CD4-positive, alpha-beta T cell (primary cell): Measurements from ENCODE around the gene ACAD9. TPM values are rescaled to one million over a fixed set of nuclear protein-coding genes. Genes with fewer than 3 reads are reported as not detected.

Source experiments
- ATAC-seq: fragments of 200-7000 bp; cut with Tn5 transposase; one replicate; pipeline ENCODE4 v1.10.0; 2022; ENCODE audit warnings: mild to moderate bottlenecking; ENCODE audit not compliant: poor library complexity
- CTCF ChIA-PET: fragments of 350-600 bp; sonication (Branson Sonifier 250); formaldehyde crosslinking; loops from one replicate; lab custom pipeline; 2021; ENCODE audit warnings: antibody characterized with exemption, inconsistent platforms; lab: Charles Lee
- POLR2A ChIA-PET: fragments of 350-600 bp; sonication (Branson Sonifier 250); formaldehyde crosslinking; loops from one replicate; lab custom pipeline; 2021; ENCODE audit warnings: antibody characterized with exemption, inconsistent platforms; lab: Charles Lee
- DNase-seq, 14 experiments: peaks; one replicate each; pipeline ENCODE4 v3.0.0-alpha.2; 2013 to 2020; ENCODE audit warnings: mixed read lengths in 2 of 14
- H3K27ac ChIP-seq, 2 donors: one replicate each; pipeline versions ENCODE4 v1.5.1 to v1.7.0; 2013; ENCODE audit warnings: low read length in 2 of 2, low read depth in 1 of 2, mild to moderate bottlenecking in 1 of 2
- H3K27me3 ChIP-seq, 2 experiments: 1 replicate in 1 of 2; 2 replicates in 1 of 2; pipeline versions ENCODE4 v1.6.1 to v1.7.0; 2013; ENCODE audit warnings: low read length in 2 of 2, control low read depth in 1 of 2, mild to moderate bottlenecking in 1 of 2, moderate library complexity in 1 of 2; ENCODE audit not compliant: insufficient read depth in 2 of 2, control insufficient read depth in 1 of 2
- H3K36me3 ChIP-seq: one replicate; pipeline ENCODE4 v1.6.1; 2013; ENCODE audit warnings: low read length, control low read depth; ENCODE audit not compliant: insufficient read depth
- H3K4me1 ChIP-seq: one replicate; pipeline ENCODE4 v1.6.1; 2013; ENCODE audit warnings: low read length, control low read depth; ENCODE audit not compliant: insufficient read depth
- H3K4me3 ChIP-seq: one replicate; pipeline ENCODE4 v1.5.1; 2013; ENCODE audit warnings: mild to moderate bottlenecking, low read length, moderate library complexity
- H3K9me3 ChIP-seq, 2 experiments: 1 replicate in 1 of 2; 2 replicates in 1 of 2; pipeline versions ENCODE4 v1.6.1 to v1.7.0; 2013; ENCODE audit warnings: low read length in 2 of 2, mild to moderate bottlenecking in 2 of 2, control low read depth in 1 of 2, moderate library complexity in 1 of 2; ENCODE audit not compliant: control insufficient read depth in 1 of 2, insufficient read depth in 1 of 2
- H3K27ac Mint-ChIP-seq: one replicate; pipeline ENCODE4 v1.8.0; 2020; ENCODE audit warnings: mixed read lengths
- H3K27me3 Mint-ChIP-seq: one replicate; pipeline ENCODE4 v1.8.0; 2021; ENCODE audit warnings: mixed read lengths
- H3K36me3 Mint-ChIP-seq: one replicate; pipeline ENCODE4 v1.8.0; 2021; ENCODE audit warnings: low read depth, mixed read lengths
- H3K4me1 Mint-ChIP-seq: one replicate; pipeline ENCODE4 v1.8.0; 2021; ENCODE audit warnings: low read depth, mixed read lengths
- H3K4me3 Mint-ChIP-seq: one replicate; pipeline ENCODE4 v1.8.0; 2020; ENCODE audit warnings: mild to moderate bottlenecking, mixed read lengths
- H3K9me3 Mint-ChIP-seq: one replicate; pipeline ENCODE4 v1.8.0; 2020; ENCODE audit warnings: mixed read lengths
- CTCF ChIP-seq: fragments of 200-600 bp; IDR thresholded peaks from one replicate; pipeline ENCODE4 v1.8.0; 2022; ENCODE audit warnings: antibody characterized with exemption, mild to moderate bottlenecking
- intact Hi-C, 2 experiments: fragments of 100-400 bp; cut with DNase I in 1 of 2; cut with micrococcal nuclease in 1 of 2; formaldehyde crosslinking; loops; one replicate each; pipeline versions ENCODE4 v1.15.1 to v1.9.0; 2023 to 2025; cut with DNase I, micrococcal nuclease
- total RNA-seq, 174 experiments: library from RNA in 2 of 174; stranded (reverse) in 2 of 174; gene quantifications; one replicate each; pipeline ENCODE4 v1.2.3 and lab custom pipeline; 2021 to 2026

Gene ACAD9
- total RNA-seq, 2 experiments from 2014 or later, result 64.8 to 71.6 TPM

GRCh38 chr3:128873244-128874022 is 6.0 kb upstream of the ACAD9 start:
- no peak overlapping the region for H3K27ac ChIP-seq
- DNase-seq (no peak), ATAC-seq (no peak)
- CTCF ChIA-PET, result no interaction called here
- no peaks in the 10 kb centered on the region for H3K36me3 ChIP-seq
- H3K4me1 Mint-ChIP-seq, result peaks cover 26% of the 10 kb centered on the region
- no peak overlapping the region for H3K27ac Mint-ChIP-seq
- H3K36me3 Mint-ChIP-seq, result no peaks in the 10 kb centered on the region
- H3K4me3 ChIP-seq, result no peak overlapping the region
- H3K4me3 Mint-ChIP-seq, result no peak overlapping the region
- H3K9me3 ChIP-seq, result no peaks in the 10 kb centered on the region
- POLR2A ChIA-PET, result no interaction called here
- no peaks in the 10 kb centered on the region for H3K9me3 Mint-ChIP-seq
- no peaks in the 10 kb centered on the region for H3K27me3 ChIP-seq
- no peak for TF ChIP-seq CTCF
- intact Hi-C loops, result no loop called here
- no peaks in the 10 kb centered on the region for H3K27me3 Mint-ChIP-seq
- H3K4me1 ChIP-seq, result peaks cover 18% of the 10 kb centered on the region

- Mint-ChIP-seq H3K27me3 (no peaks in the 10 kb centered on the region), H3K27ac (no peak overlapping the region), H3K9me3 (no peaks in the 10 kb centered on the region), H3K4me1 (peaks cover 38% of the 10 kb centered on the region), H3K4me3 (no peak overlapping the region), H3K36me3 (peaks cover 10% of the 10 kb centered on the region)
- Histone ChIP-seq H3K27ac (no peak overlapping the region), H3K27me3 (no peaks in the 10 kb centered on the region), H3K9me3 (no peaks in the 10 kb centered on the region), H3K4me1 (peaks cover 26% of the 10 kb centered on the region), H3K36me3 (no peaks in the 10 kb centered on the region), H3K4me3 (no peak overlapping the region)
- ATAC-seq, result no peak
- DNase-seq, result no peak
- no peak for TF ChIP-seq CTCF
- intact Hi-C loops, result loop anchor here (1.0 to 5.0 kb wide), 4 partner anchors 49 to 373 kb away; partner anchors contain the start of genes CNBP (in 1 of the 2) and COPG1 (in 1 of the 2)
- POLR2A ChIA-PET, result interaction anchor here (0.7 to 2.6 kb wide), 4 partner anchors 86 to 442 kb away, joined by 3 to 11 read pairs (median 4); a partner anchor contains a TSS
- CTCF ChIA-PET, result interaction anchor here (0.6 to 4.0 kb wide), 6 partner anchors 29 to 257 kb away, joined by 3 to 17 read pairs (median 4); no protein-coding TSS in a partner anchor
These were observed 4.8 kb upstream of the ACAD9 start for GRCh38 chr3:128874481-128875180.

GRCh38 chr3:128875556-128876120 is 3.8 kb upstream of the ACAD9 start:
- H3K4me3 ChIP-seq, result no peak overlapping the region
- intact Hi-C loops, result loop anchor here (1.0 to 5.0 kb wide), 4 partner anchors 48 to 372 kb away; partner anchors contain the start of genes CNBP (in 1 of the 2) and COPG1 (in 1 of the 2)
- H3K4me1 Mint-ChIP-seq, result peaks cover 48% of the 10 kb centered on the region

More at GRCh38 chr3:128875556-128876120, 3.8 kb upstream of the ACAD9 start:
- no peak overlapping the region for H3K27ac ChIP-seq
- TF ChIP-seq CTCF, result peak; percentile 70
- ChIA-PET CTCF (interaction anchor here (0.6 to 4.0 kb wide), 8 partner anchors 30 to 258 kb away, joined by 3 to 17 read pairs (median 4); no protein-coding TSS in a partner anchor), POLR2A (interaction anchor here (0.7 to 2.6 kb wide), 7 partner anchors 48 to 441 kb away, joined by 3 to 12 read pairs (median 4); a partner anchor contains a TSS)
- no peaks in the 10 kb centered on the region for H3K9me3 Mint-ChIP-seq
- peak; percentile 66 for ATAC-seq
- no peaks in the 10 kb centered on the region for H3K36me3 ChIP-seq
- peaks cover 17% of the 10 kb centered on the region for H3K36me3 Mint-ChIP-seq
- H3K27me3 ChIP-seq, result no peaks in the 10 kb centered on the region
- peaks cover 36% of the 10 kb centered on the region for H3K4me1 ChIP-seq
- H3K4me3 Mint-ChIP-seq, result peak overlapping the region; percentile 59
- peak; percentile 53 to 85 (median 64) for DNase-seq
- H3K27ac Mint-ChIP-seq, result peak overlapping the region; percentile 69
- H3K27me3 Mint-ChIP-seq, result no peaks in the 10 kb centered on the region
- no peaks in the 10 kb centered on the region for H3K9me3 ChIP-seq
